GM04503 (cell line): ENCODE measurements around the gene KATNAL2.

Experiments
- DNase-seq: peaks from one replicate; pipeline ENCODE4 v3.0.0-alpha.2; 2012; ENCODE audit warnings: low read depth

Gene KATNAL2

DNA sequence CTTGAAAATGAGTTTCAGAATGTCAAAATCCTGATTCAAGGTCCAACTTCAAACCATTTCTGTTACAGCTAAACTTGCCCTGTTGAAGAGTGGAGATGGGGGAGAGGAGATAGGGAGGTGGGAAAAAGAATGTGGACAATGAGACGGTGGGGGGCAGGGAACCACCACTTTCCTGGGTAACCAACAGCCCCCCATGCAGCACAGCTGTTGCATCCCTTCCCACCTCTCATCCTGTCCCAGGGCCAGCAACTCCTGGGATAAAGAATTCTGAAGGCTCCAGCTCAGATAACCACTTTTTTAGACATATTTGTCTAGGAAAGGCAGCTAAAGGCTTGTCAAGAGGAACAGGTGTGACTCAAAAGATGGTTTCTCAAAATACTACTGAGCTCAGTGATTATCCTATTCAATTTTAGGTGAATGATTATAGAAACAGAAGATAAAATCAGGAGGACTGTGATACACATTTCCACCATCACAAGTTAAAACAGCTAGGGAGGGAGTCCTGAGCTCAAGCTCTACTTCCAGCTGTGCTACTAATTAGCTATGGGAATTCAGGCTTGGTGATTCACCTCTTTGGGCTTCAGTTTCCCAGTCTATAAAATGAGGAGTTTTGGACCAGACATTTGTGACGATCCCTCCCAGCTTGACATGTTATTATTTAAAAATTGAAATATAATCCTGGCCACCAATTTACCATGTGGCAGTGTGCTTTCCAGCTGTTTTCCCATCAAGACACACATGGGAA, 196.6 kb downstream of the KATNAL2 start:
- peak; percentile 52 for DNase-seq

- DNase-seq = no peak
These were observed 197.8 kb downstream of the KATNAL2 start for GRCh38 chr18:47115205-47115604.

DNA sequence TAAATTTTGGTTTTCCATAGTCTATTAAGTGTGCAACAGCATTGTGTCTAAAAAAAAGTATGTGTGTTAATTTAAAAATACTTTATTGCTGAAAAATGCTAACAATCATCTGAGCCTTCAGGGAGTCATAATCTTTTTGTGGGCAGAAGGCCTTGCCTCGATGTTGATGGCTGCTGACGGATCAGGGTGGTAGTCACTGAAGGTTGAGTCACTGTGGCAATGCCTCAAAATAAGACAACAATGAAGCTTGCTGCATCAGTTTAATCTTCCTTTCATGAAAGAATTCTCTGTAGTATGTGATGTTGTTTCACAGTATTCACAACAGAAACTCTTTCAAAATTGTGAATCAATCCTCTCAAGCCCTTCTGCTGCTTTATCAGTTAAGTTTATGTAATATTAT, 201.6 kb downstream of the KATNAL2 start:
- peak; percentile 77 for DNase-seq

GRCh38 chr18:47120428-47120827, 203.0 kb downstream of the KATNAL2 start:
- no peak for DNase-seq

GRCh38 chr18:47121146-47121545, 203.7 kb downstream of the KATNAL2 start:
- DNase-seq = no peak

DNA sequence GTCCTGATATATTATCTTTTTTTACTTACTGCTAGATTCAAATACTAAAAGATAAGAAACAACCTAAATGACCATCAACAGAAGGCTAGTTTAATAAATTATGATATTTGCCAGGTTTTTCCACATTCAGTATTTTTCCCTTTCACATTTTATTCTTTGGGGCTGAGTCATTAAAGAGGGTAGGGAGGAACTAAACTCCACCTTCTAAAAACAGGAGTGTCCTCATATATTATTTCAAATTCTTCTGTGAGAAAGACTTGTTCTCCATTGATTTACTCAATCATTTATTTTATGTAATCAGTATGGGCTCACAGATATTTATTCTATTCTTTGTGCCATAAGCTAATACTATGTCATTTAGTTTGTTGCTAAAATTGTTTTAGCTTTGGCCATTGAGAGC, 223.9 kb downstream of the KATNAL2 start:
- DNase-seq = no peak

GRCh38 chr18:47143153-47143552, 225.8 kb downstream of the KATNAL2 start:
- no peak for DNase-seq

DNA sequence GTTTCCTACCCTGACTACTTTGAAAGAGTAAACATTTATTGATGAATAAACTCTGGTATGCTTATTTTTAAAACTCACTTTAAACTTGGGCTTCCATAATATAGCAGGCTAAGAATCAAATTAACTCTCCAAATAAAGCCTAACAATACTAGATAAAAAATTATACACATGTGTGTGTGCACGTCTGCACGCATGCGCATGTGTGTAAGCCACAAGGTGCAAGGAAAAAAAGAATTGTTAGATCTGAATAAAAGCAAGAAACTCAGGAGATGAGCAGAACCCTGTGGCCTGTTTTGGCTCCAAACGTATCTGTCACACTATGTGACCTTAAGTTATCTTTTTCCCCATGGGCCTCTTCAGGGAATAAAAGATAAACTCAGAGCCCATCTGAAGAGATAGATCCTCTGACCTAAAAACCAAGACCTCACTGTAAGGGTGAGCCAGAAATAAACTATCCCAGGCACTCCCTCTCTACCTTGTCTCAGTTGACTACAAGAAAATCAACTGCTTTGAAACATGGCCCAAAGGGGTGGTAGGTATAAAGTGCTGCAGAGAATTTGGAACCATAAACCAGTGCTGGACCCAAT, 226.6 kb downstream of the KATNAL2 start:
- DNase-seq = no peak

DNA sequence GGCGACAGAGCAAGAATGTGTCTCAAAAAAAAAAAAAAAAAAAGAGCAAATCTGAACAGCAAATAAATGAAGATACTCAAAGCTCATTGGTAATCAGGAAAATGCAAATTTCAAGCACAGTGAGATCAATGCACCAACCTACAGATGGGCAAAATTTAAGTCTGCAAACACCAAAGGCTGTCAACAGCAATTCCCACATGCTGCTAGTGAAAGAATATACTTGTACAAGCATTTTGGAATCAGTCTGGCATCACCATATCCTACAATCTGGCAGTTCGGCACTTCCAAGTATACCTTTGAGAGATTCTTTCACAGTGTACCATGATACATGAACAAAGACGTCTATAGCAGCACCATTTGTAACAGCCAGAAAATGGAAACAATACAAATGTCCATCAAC, 228.8 kb downstream of the KATNAL2 start:
- DNase-seq = no peak

- DNase-seq = no peak
These were observed 232.1 kb downstream of the KATNAL2 start for GRCh38 chr18:47149457-47150028.

DNA sequence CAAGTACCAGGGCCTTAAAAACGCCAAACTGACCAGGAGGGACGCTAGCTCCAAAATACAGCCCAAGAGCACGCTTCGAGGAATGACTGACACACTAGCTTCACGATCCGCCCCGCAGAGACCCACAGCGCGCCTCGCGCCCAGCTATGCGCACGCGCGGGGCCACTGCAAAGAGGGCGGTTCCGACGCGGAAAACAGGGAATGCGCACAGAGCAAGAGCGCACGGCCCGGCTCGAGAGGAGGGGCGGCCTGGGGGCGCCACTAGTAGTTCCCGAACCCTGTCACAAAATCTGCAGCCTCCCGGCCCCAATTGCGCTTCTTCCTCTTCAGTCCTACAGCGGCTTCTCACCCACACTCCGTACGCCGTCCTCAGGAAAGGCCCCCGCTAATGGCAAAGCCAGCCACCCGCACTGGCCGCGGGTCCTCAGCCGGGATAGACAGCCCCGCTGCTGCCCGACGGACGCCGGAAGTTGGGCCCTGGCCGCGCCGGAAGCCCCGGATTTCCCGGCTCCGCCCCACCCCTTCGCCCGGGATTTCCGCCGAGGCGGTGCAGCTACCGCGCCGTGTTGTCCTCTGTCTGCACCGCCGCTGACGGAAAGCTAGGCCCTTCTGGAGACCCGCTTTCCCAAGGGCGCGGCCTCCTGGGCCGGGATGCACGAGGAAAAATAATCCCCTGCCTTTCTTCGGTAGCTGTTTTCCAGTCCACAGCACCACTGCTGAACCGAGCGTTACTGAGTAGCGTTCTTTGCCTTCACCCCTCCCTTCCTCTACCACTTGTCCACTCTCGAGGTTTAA, 232.8 kb downstream of the KATNAL2 start, which contains the start of gene HDHD2:
TSS of gene HDHD2 (minus strand) at position 472 of the 795 bp plus-strand sequence. CDS start 14,061 bp downstream, outside the sequence.
- DNase-seq = peak; percentile 27

DNA sequence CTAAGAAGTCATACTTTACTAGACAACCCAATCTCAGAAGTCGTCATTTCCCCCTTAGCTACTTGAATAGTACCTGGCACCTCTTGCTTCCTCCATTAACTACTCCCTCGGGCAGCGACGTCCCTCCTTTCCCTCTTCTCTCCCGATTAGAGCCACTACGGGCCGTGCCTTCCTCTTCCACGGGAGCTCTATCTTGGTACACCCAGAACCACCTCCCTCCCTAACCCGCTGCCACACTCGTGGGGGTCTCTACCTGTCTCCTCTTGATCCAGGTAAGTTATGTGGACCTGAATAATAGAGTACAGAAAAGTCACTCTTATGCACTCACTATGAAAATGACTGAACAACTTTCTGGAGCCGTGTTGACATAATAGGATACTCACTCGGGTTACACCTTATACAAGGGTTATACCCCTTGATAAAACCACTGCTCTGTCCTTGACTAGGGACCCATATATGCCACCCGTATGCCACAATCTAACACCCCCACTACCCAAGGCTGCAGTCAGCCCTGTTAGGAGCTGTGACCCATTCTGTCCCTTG, 233.5 kb downstream of the KATNAL2 start:
- no peak for DNase-seq

DNA sequence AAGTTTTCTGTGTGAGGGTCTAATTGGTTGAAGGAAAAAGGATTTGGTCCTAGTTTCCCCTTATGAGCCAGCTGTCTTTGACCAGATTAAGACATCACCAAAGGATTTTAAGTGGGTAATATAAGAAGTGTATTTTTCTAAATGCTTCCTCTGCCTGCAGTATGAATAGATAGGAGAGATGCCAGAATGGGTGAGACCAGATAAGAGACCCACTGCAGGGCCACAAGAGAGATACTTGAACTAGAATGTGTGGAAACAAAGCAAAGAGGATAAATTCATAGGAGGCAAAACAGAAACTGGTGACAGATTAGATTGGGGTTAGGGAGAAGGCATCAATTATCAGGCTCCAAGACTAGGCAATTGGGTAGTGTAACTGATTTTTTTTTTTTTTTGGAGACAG, 234.0 kb downstream of the KATNAL2 start:
- DNase-seq = no peak
